ENCODE measurements around the gene ATPAF1. TPM values are rescaled to one million over a fixed set of nuclear protein-coding genes. Genes with fewer than 3 reads are reported as not detected.

ATPAF1 gene
- 33.6 to 38.2 TPM (median 35.2 TPM) in 5 replicates for total RNA-seq (2022; extraction: Qiagen RNA extraction)

GRCh38 chr1:46667782-46668760 is at the start of gene ATPAF1:
TSS of gene ATPAF1 (minus strand) at chr1:46668364. CDS start at chr1:46668322, 42 bp downstream.

GRCh38 chr1:46671554-46671953 is 3.4 kb upstream of the ATPAF1 start, which contains the start of gene TEX38:
TSS of gene TEX38 (plus strand) at chr1:46671854. CDS start at chr1:46671935, 81 bp downstream.

GRCh38 chr1:46616277-46617107 is 51.7 kb downstream of the ATPAF1 start, which contains the start of gene MOB3C:
TSS of gene MOB3C (minus strand) at chr1:46616811. CDS start at chr1:46613321, 3,490 bp downstream.

GRCh38 chr1:46603858-46604549 is 64.2 kb downstream of the ATPAF1 start, which contains the start of gene MKNK1:
TSS of gene MKNK1 (minus strand) at chr1:46604268. CDS start at chr1:46583327, 20,941 bp downstream.

Other genes with a start within 250 kb of the ATPAF1 start
- gene DMBX1, start 178.5 kb downstream of the ATPAF1 start, total RNA-seq (2022; extraction: Qiagen RNA extraction) = 0.63 to 1.2 TPM (median 0.94 TPM) in 5 replicates
- not detected in 5 replicates for gene KNCN, start 116.7 kb downstream of the ATPAF1 start, total RNA-seq (2022; extraction: Qiagen RNA extraction)
- 18.3 to 21.3 TPM (median 19.5 TPM) in 5 replicates for gene MKNK1, start 64.1 kb downstream of the ATPAF1 start, total RNA-seq (2022; extraction: Qiagen RNA extraction)
- 3.6 to 4.3 TPM (median 3.9 TPM) in 5 replicates for gene MOB3C, start 51.6 kb downstream of the ATPAF1 start, total RNA-seq (2022; extraction: Qiagen RNA extraction)
- not detected in 5 replicates for gene TEX38, start 3.5 kb upstream of the ATPAF1 start, total RNA-seq (2022; extraction: Qiagen RNA extraction)
- 21.0 to 27.8 TPM (median 27.3 TPM) in 5 replicates for gene EFCAB14, start 50.8 kb upstream of the ATPAF1 start, total RNA-seq (2022; extraction: Qiagen RNA extraction)
- 0.16 TPM in 1 of 5 replicates, not detected in the others for gene CYP4B1, start 130.7 kb upstream of the ATPAF1 start, total RNA-seq (2022; extraction: Qiagen RNA extraction)